Neuronal stem cell (in vitro differentiated cells): ENCODE results near the gene INTS1.
A peak's percentile ranks its signal among the peaks of the same experiment; 100 is the strongest.

Experiments
- DNase-seq: peaks from one replicate; pipeline ENCODE4 v3.0.0-alpha.2; 2013; ENCODE audit warnings: low spot score
- H2AFZ ChIP-seq: one replicate; pipeline ENCODE4 v1.6.1; 2013; ENCODE audit warnings: mild to moderate bottlenecking, low read length, inconsistent platforms
- H2AK5ac ChIP-seq: 2 replicates; pipeline ENCODE4 v1.6.1; 2013; ENCODE audit warnings: low read depth, mild to moderate bottlenecking, inconsistent platforms, low read length, moderate library complexity, mixed read lengths
- H2BK120ac ChIP-seq: 2 replicates; pipeline ENCODE4 v1.6.1; 2013; ENCODE audit warnings: low read depth, mild to moderate bottlenecking, inconsistent platforms, low read length, moderate library complexity, mixed read lengths
- H2BK12ac ChIP-seq: one replicate; pipeline ENCODE4 v1.6.1; 2013; ENCODE audit warnings: low read length, inconsistent platforms
- H2BK15ac ChIP-seq: 2 replicates; pipeline ENCODE4 v1.6.1; 2013; ENCODE audit warnings: mild to moderate bottlenecking, low read length, inconsistent platforms, mixed read lengths
- H2BK5ac ChIP-seq: one replicate; pipeline ENCODE4 v1.6.1; 2013; ENCODE audit warnings: inconsistent platforms, mild to moderate bottlenecking, low read length, moderate library complexity
- H3K14ac ChIP-seq: one replicate; pipeline ENCODE4 v1.6.1; 2013; ENCODE audit warnings: low read length, inconsistent platforms
- H3K18ac ChIP-seq: 2 replicates; pipeline ENCODE4 v1.6.1; 2013; ENCODE audit warnings: low read length, inconsistent platforms
- H3K23ac ChIP-seq: 2 replicates; pipeline ENCODE4 v1.6.1; 2013; ENCODE audit warnings: low read depth, mild to moderate bottlenecking, mixed read lengths, low read length, inconsistent platforms; ENCODE audit not compliant: poor library complexity
- H3K27ac ChIP-seq: replicated peaks from 3 replicates; pipeline ENCODE4 v1.5.1; 2013; ENCODE audit warnings: low read length, inconsistent platforms
- H3K27me3 ChIP-seq, 3 experiments: 2 replicates each; pipeline ENCODE4 v1.6.1; 2013; ENCODE audit warnings: low read length in 3 of 3, mild to moderate bottlenecking in 2 of 3, inconsistent platforms in 1 of 3, low read depth in 1 of 3, mixed read lengths in 1 of 3, moderate library complexity in 1 of 3; ENCODE audit not compliant: control insufficient read depth in 3 of 3, insufficient read depth in 3 of 3
- H3K36me3 ChIP-seq, 2 donors: replicated peaks in 1 of 2; 2 replicates each; pipeline ENCODE4 v1.6.1; 2013; ENCODE audit warnings: low read length in 2 of 2; ENCODE audit not compliant: control insufficient read depth in 2 of 2, insufficient read depth in 2 of 2
- H3K4ac ChIP-seq: 2 replicates; pipeline ENCODE4 v1.6.1; 2013; ENCODE audit warnings: inconsistent platforms, mild to moderate bottlenecking, low read length, moderate library complexity
- H3K4me1 ChIP-seq, 2 donors: 1 replicate in 1 of 2; 2 replicates in 1 of 2; pipeline ENCODE4 v1.6.1; 2013; ENCODE audit warnings: low read length in 2 of 2, low read depth in 1 of 2; ENCODE audit not compliant: control insufficient read depth in 2 of 2, insufficient read depth in 1 of 2
- H3K4me2 ChIP-seq: one replicate; pipeline ENCODE4 v1.6.1; 2013; ENCODE audit warnings: mild to moderate bottlenecking, low read length, inconsistent platforms; ENCODE audit not compliant: insufficient read depth, poor library complexity, severe bottlenecking
- H3K4me3 ChIP-seq, 2 donors: 2 replicates each; pipeline ENCODE4 v1.5.1; 2013; ENCODE audit warnings: low read length in 2 of 2, mild to moderate bottlenecking in 2 of 2, inconsistent platforms in 1 of 2, moderate library complexity in 1 of 2
- H3K79me1 ChIP-seq: one replicate; pipeline ENCODE4 v1.6.1; 2013; ENCODE audit warnings: low read depth, mild to moderate bottlenecking, inconsistent platforms, low read length, moderate library complexity
- H3K9ac ChIP-seq: one replicate; pipeline ENCODE4 v1.6.1; 2013; ENCODE audit warnings: mild to moderate bottlenecking, low read depth, low read length, inconsistent platforms; ENCODE audit not compliant: poor library complexity
- H3K9me3 ChIP-seq, 2 donors: replicated peaks in 1 of 2; 2 replicates each; pipeline versions ENCODE3 to v1.6.1; 2013; ENCODE audit warnings: low read length in 2 of 2, mild to moderate bottlenecking in 2 of 2, inconsistent platforms in 1 of 2, low read depth in 1 of 2, mixed read lengths in 1 of 2, moderate library complexity in 1 of 2; ENCODE audit not compliant: control insufficient read depth in 2 of 2, insufficient read depth in 1 of 2
- H4K8ac ChIP-seq: one replicate; pipeline ENCODE4 v1.6.1; 2013; ENCODE audit warnings: low read depth, mild to moderate bottlenecking, inconsistent platforms, low read length, moderate library complexity
- H4K91ac ChIP-seq: one replicate; pipeline ENCODE4 v1.6.1; 2013; ENCODE audit warnings: low read length, low read depth, mild to moderate bottlenecking, inconsistent platforms; ENCODE audit not compliant: poor library complexity
- WGBS, 2 donors: extraction: QIAGEN DNeasy Blood & Tissue Kit; methylation state at CpG; one replicate each; pipeline ENCODE4 v1.1.7; 2013; ENCODE audit warnings: missing lambda C conversion rate in 2 of 2, mixed read lengths in 1 of 2; ENCODE audit not compliant: insufficient read length in 2 of 2, insufficient replicate concordance in 1 of 2; ENCODE audit errors: extremely low coverage in 2 of 2; 5-methylcytosine and 5-hydroxymethylcytosine counted together

The INTS1 gene

GRCh38 chr7:1510780-1511154, 6.6 kb upstream of the INTS1 start:
- H4K91ac ChIP-seq = no peak overlapping the region
- WGBS, 2 donors = no CpG with 5 or more reads among the region's 16 CpGs

GRCh38 chr7:1509226-1509625, 5.0 kb upstream of the INTS1 start:
- Histone ChIP-seq H2BK120ac (no peak overlapping the region), H3K27ac (no peak overlapping the region), H3K4me3 (no peak overlapping the region), H3K36me3 (no peaks in the 10 kb centered on the region), H2AFZ (no peak overlapping the region), H2BK5ac (no peak overlapping the region), H3K18ac (no peak overlapping the region), H3K14ac (no peak overlapping the region), H4K91ac (no peak overlapping the region), H2BK12ac (no peak overlapping the region), H2AK5ac (peak overlapping the region; percentile 43), H3K4me2 (no peak overlapping the region), H2BK15ac (no peak overlapping the region), H3K4me1 (peaks cover 3 to 13% of the 10 kb centered on the region in 2 donors), H3K23ac (no peak overlapping the region), H3K79me1 (no peaks in the 10 kb centered on the region), H3K27me3 (no peaks in the 10 kb centered on the region), H4K8ac (no peak overlapping the region), H3K9me3 (no peaks in the 10 kb centered on the region), H3K4ac (peak overlapping the region; percentile 66), H3K9ac (no peak overlapping the region)
- no CpG with 5 or more reads among the region's 14 CpGs for WGBS, 2 donors
- no peak for DNase-seq

More at GRCh38 chr7:1510780-1511154, 6.6 kb upstream of the INTS1 start:
- Histone ChIP-seq H3K18ac (no peak overlapping the region), H3K14ac (no peak overlapping the region), H3K4me1 (peaks cover 3 to 12% of the 10 kb centered on the region in 2 donors), H3K36me3 (no peaks in the 10 kb centered on the region), H3K9me3 (no peaks in the 10 kb centered on the region), H3K4me2 (no peak overlapping the region), H2BK120ac (no peak overlapping the region), H3K9ac (no peak overlapping the region), H3K27ac (no peak overlapping the region), H2AK5ac (peak overlapping the region; percentile 1), H2AFZ (peak overlapping the region; percentile 83), H3K79me1 (no peaks in the 10 kb centered on the region), H3K4me3 (no peak overlapping the region), H2BK12ac (peak overlapping the region; percentile 26), H2BK5ac (peak overlapping the region; percentile 63), H3K27me3 (no peaks in the 10 kb centered on the region), H3K23ac (no peak overlapping the region), H3K4ac (no peak overlapping the region), H4K8ac (no peak overlapping the region), H2BK15ac (no peak overlapping the region)
- DNase-seq = no peak

- Histone ChIP-seq H3K9ac (peak overlapping the region; percentile 12), H2AK5ac (no peak overlapping the region), H3K23ac (no peak overlapping the region), H2BK5ac (no peak overlapping the region), H3K4ac (no peak overlapping the region), H3K4me2 (no peak overlapping the region), H3K4me3 (no peak overlapping the region), H3K79me1 (peaks cover 7% of the 10 kb centered on the region), H3K14ac (no peak overlapping the region), H4K8ac (no peak overlapping the region), H3K36me3 (no peaks in the 10 kb centered on the region), H3K27ac (no peak overlapping the region), H3K4me1 (peaks cover 5 to 11% of the 10 kb centered on the region in 2 donors), H3K18ac (no peak overlapping the region), H3K9me3 (no peaks in the 10 kb centered on the region), H2BK120ac (no peak overlapping the region), H2BK15ac (no peak overlapping the region), H2BK12ac (no peak overlapping the region), H4K91ac (no peak overlapping the region), H2AFZ (no peak overlapping the region), H3K27me3 (no peaks in the 10 kb centered on the region)
- no CpG with 5 or more reads among the region's 10 CpGs for WGBS, 2 donors
- no peak for DNase-seq
Observed at GRCh38 chr7:1508277-1508758, 4.1 kb upstream of the INTS1 start.

- no peak overlapping the region for H2BK120ac ChIP-seq
- H3K36me3 ChIP-seq = peaks cover 11 to 24% of the 10 kb centered on the region in 2 donors
- no peak overlapping the region for H3K4me2 ChIP-seq
- peaks cover 8 to 15% of the 10 kb centered on the region in 2 donors for H3K4me1 ChIP-seq
- H3K14ac ChIP-seq = peak overlapping the region; percentile 71
- H3K79me1 ChIP-seq = peaks cover 16% of the 10 kb centered on the region
- H3K27ac ChIP-seq = no peak overlapping the region
- peak overlapping the region; percentile 85 for H3K18ac ChIP-seq
- no peak overlapping the region for H3K4me3 ChIP-seq
- H3K9me3 ChIP-seq = no peaks in the 10 kb centered on the region
- H3K9ac ChIP-seq = no peak overlapping the region
- H3K4ac ChIP-seq = peak overlapping the region; percentile 89
- WGBS, 2 donors = no CpG with 5 or more reads among the region's 35 CpGs
- no peak overlapping the region for H2AFZ ChIP-seq
- H2BK15ac ChIP-seq = no peak overlapping the region
- H2AK5ac ChIP-seq = peak overlapping the region; percentile 99
- DNase-seq = no peak
- peak overlapping the region; percentile 82 for H2BK12ac ChIP-seq
- H4K8ac ChIP-seq = no peak overlapping the region
- H3K23ac ChIP-seq = peak overlapping the region; percentile 73
- H2BK5ac ChIP-seq = peak overlapping the region; percentile 82
- no peak overlapping the region for H4K91ac ChIP-seq
- no peaks in the 10 kb centered on the region for H3K27me3 ChIP-seq
Observed at GRCh38 chr7:1505731-1506550, 1.8 kb upstream of the INTS1 start.
